ENCODE measurements around the gene TMTC1.
A peak's percentile ranks its signal among the peaks of the same experiment; 100 is the strongest.

TMTC1 gene

GRCh38 chr12:29537298-29537697 lies 246.4 kb downstream of the TMTC1 start:
- no peaks in the 10 kb centered on the region for H3K9me3 ChIP-seq (ENCODE audit: control insufficient read depth, low read length)
- H2AFZ ChIP-seq = peak overlapping the region; percentile 50
- H3K79me2 ChIP-seq = peaks cover 7% of the 10 kb centered on the region
- no peak overlapping the region for H3K9ac ChIP-seq
- TF ChIP-seq CTCF (IDR thresholded peaks at IDR 0.05) = no peak
- no peaks in the 10 kb centered on the region for H3K36me3 ChIP-seq (ENCODE audit: control insufficient read depth, insufficient read depth, low read length)
- no peaks in the 10 kb centered on the region for H3K27me3 ChIP-seq (ENCODE audit: control insufficient read depth, insufficient read depth, low read length)
- H3K4me2 ChIP-seq (ENCODE audit: low read length) = no peak overlapping the region
- peak overlapping the region; percentile 98 for H3K27ac ChIP-seq
- H3K4me1 ChIP-seq = peaks cover 57% of the 10 kb centered on the region
- no peak overlapping the region for H3K4me3 ChIP-seq (ENCODE audit: low read depth, low read length)

- Histone ChIP-seq H3K4me3 (ENCODE audit: low read depth, low read length) (no peak overlapping the region), H3K4me2 (ENCODE audit: low read length) (no peak overlapping the region), H3K9ac (peak overlapping the region; percentile 17), H3K27ac (peak overlapping the region; percentile 98), H3K79me2 (no peaks in the 10 kb centered on the region), H2AFZ (peak overlapping the region; percentile 43), H3K36me3 (ENCODE audit: control insufficient read depth, insufficient read depth, low read length) (no peaks in the 10 kb centered on the region), H3K4me1 (peaks cover 51% of the 10 kb centered on the region), H3K27me3 (ENCODE audit: control insufficient read depth, insufficient read depth, low read length) (no peaks in the 10 kb centered on the region), H3K9me3 (ENCODE audit: control insufficient read depth, low read length) (no peaks in the 10 kb centered on the region)
- TF ChIP-seq CTCF (IDR thresholded peaks at IDR 0.05) = no peak
Measured at GRCh38 chr12:29534935-29535334, 248.8 kb downstream of the TMTC1 start.

GRCh38 chr12:29533815-29534489 lies 249.8 kb downstream of the TMTC1 start:
- no peak overlapping the region for H3K9ac ChIP-seq
- no peaks in the 10 kb centered on the region for H3K9me3 ChIP-seq (ENCODE audit: control insufficient read depth, low read length)
- H3K79me2 ChIP-seq = no peaks in the 10 kb centered on the region
- H3K4me1 ChIP-seq = peaks cover 46% of the 10 kb centered on the region
- TF ChIP-seq CTCF (IDR thresholded peaks at IDR 0.05) = no peak
- no peaks in the 10 kb centered on the region for H3K27me3 ChIP-seq (ENCODE audit: control insufficient read depth, insufficient read depth, low read length)
- H3K4me2 ChIP-seq (ENCODE audit: low read length) = no peak overlapping the region
- no peaks in the 10 kb centered on the region for H3K36me3 ChIP-seq (ENCODE audit: control insufficient read depth, insufficient read depth, low read length)
- H3K27ac ChIP-seq = peak overlapping the region; percentile 98
- H3K4me3 ChIP-seq (ENCODE audit: low read depth, low read length) = no peak overlapping the region
- H2AFZ ChIP-seq = no peak overlapping the region

GRCh38 chr12:29531471-29531870 lies 252.3 kb downstream of the TMTC1 start:
- TF ChIP-seq CTCF (IDR thresholded peaks at IDR 0.05) = no peak
- no peak overlapping the region for H3K4me2 ChIP-seq (ENCODE audit: low read length)
- H3K4me1 ChIP-seq = peaks cover 31% of the 10 kb centered on the region
- H3K27me3 ChIP-seq (ENCODE audit: control insufficient read depth, insufficient read depth, low read length) = no peaks in the 10 kb centered on the region
- no peak overlapping the region for H3K4me3 ChIP-seq (ENCODE audit: low read depth, low read length)
- H3K9me3 ChIP-seq (ENCODE audit: control insufficient read depth, low read length) = no peaks in the 10 kb centered on the region
- no peaks in the 10 kb centered on the region for H3K79me2 ChIP-seq
- H3K27ac ChIP-seq = no peak overlapping the region
- H3K9ac ChIP-seq = no peak overlapping the region
- no peaks in the 10 kb centered on the region for H3K36me3 ChIP-seq (ENCODE audit: control insufficient read depth, insufficient read depth, low read length)
- H2AFZ ChIP-seq = no peak overlapping the region

- Histone ChIP-seq H3K4me1 (peaks cover 23% of the 10 kb centered on the region), H3K27ac (no peak overlapping the region), H3K4me2 (ENCODE audit: low read length) (no peak overlapping the region), H3K79me2 (no peaks in the 10 kb centered on the region), H3K36me3 (ENCODE audit: control insufficient read depth, insufficient read depth, low read length) (no peaks in the 10 kb centered on the region), H3K27me3 (ENCODE audit: control insufficient read depth, insufficient read depth, low read length) (no peaks in the 10 kb centered on the region), H3K9ac (no peak overlapping the region), H3K4me3 (ENCODE audit: low read depth, low read length) (no peak overlapping the region), H3K9me3 (ENCODE audit: control insufficient read depth, low read length) (no peaks in the 10 kb centered on the region), H2AFZ (no peak overlapping the region)
- TF ChIP-seq CTCF (IDR thresholded peaks at IDR 0.05) = no peak
Measured at GRCh38 chr12:29530436-29530835, 253.3 kb downstream of the TMTC1 start.
